Endothelial cell of umbilical vein (primary cell): ENCODE results near the gene TPP2.

Experiments
- CTCF ChIP-seq, 2 donors: IDR thresholded peaks; 1 replicate in 1 of 2; 2 replicates in 1 of 2; pipeline ENCODE4 v1.5.1; 2011; ENCODE audit warnings: low read length in 2 of 2, mild to moderate bottlenecking in 2 of 2, moderate library complexity in 2 of 2, control low read depth in 1 of 2, inconsistent platforms in 1 of 2, low read depth in 1 of 2; ENCODE audit not compliant: insufficient read depth in 1 of 2; ENCODE audit errors: extremely low read depth in 1 of 2
- EZH2 ChIP-seq: IDR thresholded peaks from 2 replicates; pipeline ENCODE4 v1.6.1; 2012; ENCODE audit warnings: borderline replicate concordance, low read depth, mild to moderate bottlenecking, moderate library complexity, low read length, inconsistent platforms; ENCODE audit not compliant: severe bottlenecking
- FOS ChIP-seq: IDR thresholded peaks from 2 replicates; pipeline ENCODE4 v1.6.1; 2011; ENCODE audit warnings: mild to moderate bottlenecking, low read length, moderate library complexity, borderline replicate concordance; ENCODE audit not compliant: insufficient read depth
- GATA2 ChIP-seq: IDR thresholded peaks from 2 replicates; pipeline ENCODE4 v1.7.0; 2011; ENCODE audit warnings: low read depth, mild to moderate bottlenecking, moderate library complexity, mixed read lengths, low read length; ENCODE audit not compliant: insufficient read length, insufficient read depth
- JUN ChIP-seq: IDR thresholded peaks from 2 replicates; pipeline ENCODE4 v1.6.1; 2011; ENCODE audit warnings: borderline replicate concordance, low read depth; ENCODE audit not compliant: insufficient read length, insufficient read depth
- MAX ChIP-seq: IDR thresholded peaks from 2 replicates; pipeline ENCODE4 v1.6.1; 2011; ENCODE audit not compliant: insufficient read depth, insufficient read length
- MYC ChIP-seq: IDR thresholded peaks from one replicate; pipeline ENCODE4 v1.6.1; 2011; ENCODE audit warnings: mild to moderate bottlenecking, low read depth, low read length
- POLR2A ChIP-seq: IDR thresholded peaks from 2 replicates; pipeline ENCODE4 v1.6.1; 2012; ENCODE audit warnings: low read depth, mild to moderate bottlenecking, control low read depth, low read length
- POLR2AphosphoS5 ChIP-seq: IDR thresholded peaks from 2 replicates; pipeline ENCODE4 v1.6.1; 2012; ENCODE audit warnings: low read depth, mild to moderate bottlenecking, control low read depth, low read length, moderate library complexity; ENCODE audit not compliant: insufficient read depth

GRCh38 chr13:102631198-102631597, 34.4 kb downstream of the TPP2 start:
- TF ChIP-seq POLR2AphosphoS5, result no peak
- TF ChIP-seq POLR2A, result no peak
- TF ChIP-seq MAX, result no peak
- TF ChIP-seq GATA2, result no peak
- TF ChIP-seq CTCF (IDR thresholded peaks at IDR 0.05; ENCODE audit: extremely low read depth in 1 of 2, insufficient read depth in 1 of 2, low read depth in 1 of 2, low read length in 2 of 2), result no peak
- no peak for TF ChIP-seq EZH2
- no peak for TF ChIP-seq JUN
- no peak for TF ChIP-seq MYC
- no peak for TF ChIP-seq FOS
